ENCODE measurements around the gene PPP1R3E.

The PPP1R3E gene

GRCh38 chr14:23320584-23321571, 18.2 kb upstream of the PPP1R3E start, which contains the start of gene PABPN1:
Gene PABPN1, plus strand, starts transcription at chr14:23321457. Its CDS starts 13 bp downstream, at chr14:23321470.
- Histone ChIP-seq H3K36me3 (ENCODE audit: insufficient read depth, low read length) (peaks cover 20% of the 10 kb centered on the region; the same call in 1 of the 2 replicates), H4K20me1 (ENCODE audit: insufficient read depth, low read length, poor library complexity, severe bottlenecking) (peaks cover 34% of the 10 kb centered on the region), H3K79me2 (ENCODE audit: insufficient read depth, low read length) (peaks cover 36% of the 10 kb centered on the region), H3K4me1 (ENCODE audit: insufficient read depth, low read length, poor library complexity, severe bottlenecking) (peaks cover 27% of the 10 kb centered on the region), H3F3A (ENCODE audit: low read depth) (no peaks in the 10 kb centered on the region), H3K9me2 (replicated peaks; ENCODE audit: low read depth, low read length) (no peaks in the 10 kb centered on the region), H2AFZ (ENCODE audit: low read length) (peak within 1 kb of the TSS; percentile 58), H3K27me3 (ENCODE audit: insufficient read depth, low read length, poor library complexity, severe bottlenecking) (no peaks in the 10 kb centered on the region), H3K9me3 (ENCODE audit: insufficient read depth, low read depth, low read length) (no peaks in the 10 kb centered on the region), H3K4me2 (ENCODE audit: low read depth, low read length, poor library complexity, severe bottlenecking) (peak within 1 kb of the TSS; percentile 99), H3K9ac (ENCODE audit: low read depth, low read length, poor library complexity, severe bottlenecking) (peak within 1 kb of the TSS; percentile 92), H3K4me3 (ENCODE audit: low read length, poor library complexity, severe bottlenecking) (peak within 1 kb of the TSS; percentile 94)
- TF ChIP-seq EZH2phosphoT487 (IDR thresholded peaks at IDR 0.05; ENCODE audit: borderline replicate concordance) = no peak

DNA sequence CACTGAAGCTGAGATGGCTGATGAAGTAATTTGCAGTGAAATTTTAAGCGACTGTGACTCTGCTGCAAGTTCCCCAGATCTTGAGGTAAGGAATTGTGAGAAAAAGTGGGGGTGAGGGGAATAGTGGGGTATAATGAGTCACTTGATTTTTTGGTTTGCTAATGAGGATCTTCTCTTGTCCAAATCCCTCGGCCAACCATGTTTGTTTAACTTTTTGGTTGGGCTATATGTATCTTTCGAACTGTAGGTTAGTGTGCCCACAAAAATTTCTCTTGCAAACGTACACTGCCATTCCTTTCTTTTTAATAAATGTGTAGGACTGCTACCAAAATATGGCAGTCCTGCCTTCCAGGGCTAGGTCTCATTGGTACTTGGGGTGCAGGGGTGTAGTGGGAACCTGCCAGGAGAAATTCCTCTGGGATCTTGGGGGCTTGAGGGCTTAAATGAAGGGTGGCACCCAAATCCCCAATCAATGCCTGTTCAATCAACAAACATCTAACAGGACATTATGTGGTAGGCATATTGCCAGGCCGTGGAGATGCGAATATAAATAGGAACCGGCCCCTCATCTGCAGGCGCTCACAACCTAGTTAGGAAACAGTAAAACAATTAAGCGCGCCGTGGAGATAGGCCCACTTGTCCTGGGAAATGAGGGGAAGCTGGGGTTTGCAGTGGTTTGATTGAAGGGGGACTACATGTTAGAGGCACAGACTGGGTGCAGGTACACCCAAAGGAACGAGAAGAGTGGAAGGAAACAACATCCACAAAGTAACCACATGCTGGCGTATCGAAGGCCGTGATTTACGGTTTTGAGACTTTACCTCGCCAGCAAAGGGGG, 17.3 kb upstream of the PPP1R3E start:
- Histone ChIP-seq H3K9me3 (ENCODE audit: insufficient read depth, low read depth, low read length) (no peaks in the 10 kb centered on the region), H3K27me3 (ENCODE audit: insufficient read depth, low read length, poor library complexity, severe bottlenecking) (no peaks in the 10 kb centered on the region), H3K36me3 (ENCODE audit: insufficient read depth, low read length) (peaks cover 17% of the 10 kb centered on the region; the same call in 1 of the 2 replicates), H3K4me2 (ENCODE audit: low read depth, low read length, poor library complexity, severe bottlenecking) (peak overlapping the region; percentile 96), H3K4me3 (ENCODE audit: low read length, poor library complexity, severe bottlenecking) (peak overlapping the region; percentile 77), H3K9me2 (replicated peaks; ENCODE audit: low read depth, low read length) (no peaks in the 10 kb centered on the region), H3K79me2 (ENCODE audit: insufficient read depth, low read length) (peaks cover 36% of the 10 kb centered on the region), H2AFZ (ENCODE audit: low read length) (peak overlapping the region; percentile 58; the same call in 1 of the 2 replicates), H4K20me1 (ENCODE audit: insufficient read depth, low read length, poor library complexity, severe bottlenecking) (peaks cover 31% of the 10 kb centered on the region), H3F3A (ENCODE audit: low read depth) (no peaks in the 10 kb centered on the region), H3K9ac (ENCODE audit: low read depth, low read length, poor library complexity, severe bottlenecking) (peak overlapping the region; percentile 79), H3K4me1 (ENCODE audit: insufficient read depth, low read length, poor library complexity, severe bottlenecking) (peaks cover 27% of the 10 kb centered on the region)
- no peak for TF ChIP-seq EZH2phosphoT487 (IDR thresholded peaks at IDR 0.05; ENCODE audit: borderline replicate concordance)
- TF ChIP-seq CTCF (conservative IDR thresholded peaks at IDR 0.05; ENCODE audit: low read length) = no peak

DNA sequence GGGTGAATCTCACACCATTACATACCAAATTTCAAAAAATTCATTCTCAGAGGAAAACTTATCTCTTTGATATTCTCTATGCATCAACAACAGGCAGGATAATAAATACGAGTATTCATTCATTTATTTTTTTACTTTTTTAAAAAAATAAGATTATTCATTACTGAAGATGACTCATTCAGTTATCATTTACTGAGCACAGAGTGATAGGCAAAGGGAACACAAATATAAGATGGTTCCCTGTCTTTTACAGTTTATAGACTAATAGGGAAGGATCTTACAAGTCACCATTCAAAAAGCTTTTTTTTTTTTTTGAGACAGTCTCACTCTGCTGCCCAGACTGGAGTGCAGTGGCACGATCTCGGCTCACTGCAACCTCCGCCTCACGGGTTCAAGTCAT, 13.6 kb upstream of the PPP1R3E start:
- H3F3A ChIP-seq (ENCODE audit: low read depth) = no peaks in the 10 kb centered on the region
- no peaks in the 10 kb centered on the region for H3K79me2 ChIP-seq (ENCODE audit: insufficient read depth, low read length)
- peaks cover 10% of the 10 kb centered on the region for H3K4me1 ChIP-seq (ENCODE audit: insufficient read depth, low read length, poor library complexity, severe bottlenecking)
- H3K9me3 ChIP-seq (ENCODE audit: insufficient read depth, low read depth, low read length) = no peaks in the 10 kb centered on the region
- no peaks in the 10 kb centered on the region for H3K36me3 ChIP-seq (ENCODE audit: insufficient read depth, low read length)
- H3K4me2 ChIP-seq (ENCODE audit: low read depth, low read length, poor library complexity, severe bottlenecking) = no peak overlapping the region
- no peak overlapping the region for H3K4me3 ChIP-seq (ENCODE audit: low read length, poor library complexity, severe bottlenecking)
- no peaks in the 10 kb centered on the region for H3K9me2 ChIP-seq (replicated peaks; ENCODE audit: low read depth, low read length)
- no peak overlapping the region for H2AFZ ChIP-seq (ENCODE audit: low read length)
- H4K20me1 ChIP-seq (ENCODE audit: insufficient read depth, low read length, poor library complexity, severe bottlenecking) = no peaks in the 10 kb centered on the region
- H3K9ac ChIP-seq (ENCODE audit: low read depth, low read length, poor library complexity, severe bottlenecking) = no peak overlapping the region
- H3K27me3 ChIP-seq (ENCODE audit: insufficient read depth, low read length, poor library complexity, severe bottlenecking) = no peaks in the 10 kb centered on the region
- TF ChIP-seq CTCF (conservative IDR thresholded peaks at IDR 0.05; ENCODE audit: low read length) (no peak), EZH2phosphoT487 (IDR thresholded peaks at IDR 0.05; ENCODE audit: borderline replicate concordance) (no peak)

Measured in Loucy (cell line).